BJ (cell line): ENCODE measurements around the gene STARD6. TPM values are rescaled to one million over a fixed set of nuclear protein-coding genes. Genes with fewer than 3 reads are reported as not detected.
"Not testable (repeated sequence)": the region's sequence is repeated elsewhere in the genome, so short reads cannot be mapped to it uniquely, and the experiment has no call there.

Source experiments
- CTCF ChIA-PET: fragments of 350-600 bp; formaldehyde crosslinking; extraction: SDS; loops from one replicate; lab custom pipeline; 2021; ENCODE audit warnings: antibody characterized with exemption, inconsistent platforms; lab: Yijun Ruan, JAX
- POLR2A ChIA-PET: fragments of 300-600 bp; sonication (Branson Sonifier 250); formaldehyde crosslinking; extraction: SDS; loops from one replicate; lab custom pipeline; 2021; ENCODE audit warnings: antibody characterized with exemption; lab: Charles Lee
- DNase-seq: peaks from one replicate; pipeline ENCODE4 v3.0.0-alpha.2; 2011; ENCODE audit warnings: low read depth
- H3K27me3 ChIP-seq: 2 replicates; pipeline ENCODE4 v1.6.0; 2011; ENCODE audit warnings: low read length; ENCODE audit not compliant: control insufficient read depth, insufficient read depth
- H3K36me3 ChIP-seq: 2 replicates; pipeline ENCODE4 v1.5.1; 2011; ENCODE audit warnings: low read length; ENCODE audit not compliant: control insufficient read depth, insufficient read depth
- H3K4me3 ChIP-seq: 2 replicates; pipeline ENCODE4 v1.5.1; 2011; ENCODE audit warnings: low read depth, mild to moderate bottlenecking, control low read depth, low read length
- CTCF ChIP-seq: IDR thresholded peaks from 2 replicates; pipeline ENCODE4 v1.5.1; 2011; ENCODE audit warnings: low read depth, mild to moderate bottlenecking, control low read depth, inconsistent platforms, low read length, moderate library complexity; ENCODE audit not compliant: insufficient read depth
- polyA plus RNA-seq: library from polyadenylated mRNA; depleted of rRNA; stranded (reverse); fragments of >200 nt; gene quantifications from 2 replicates; pipeline ENCODE4 v1.2.3, GENCODE V29; 2011

The STARD6 gene
- polyA plus RNA-seq, 1 experiment, result not detected

- H3K27me3 ChIP-seq, result no peaks in the 10 kb centered on the region
- ChIA-PET POLR2A (no interaction called here), CTCF (no interaction called here)
- H3K36me3 ChIP-seq, result no peaks in the 10 kb centered on the region
- TF ChIP-seq CTCF, result no peak
- DNase-seq, result peak; percentile 6
- no peak overlapping the region for H3K4me3 ChIP-seq
These were observed 33.7 kb downstream of the STARD6 start for GRCh38 chr18:54323970-54324369.

- no peak for TF ChIP-seq CTCF
- CTCF ChIA-PET, result no interaction called here
These were observed 34.1 kb downstream of the STARD6 start for GRCh38 chr18:54323561-54323960.

GRCh38 chr18:54316071-54316820, 41.4 kb downstream of the STARD6 start:
- no peak for DNase-seq
- CTCF ChIA-PET, result interaction anchor here (1.9 kb wide), 1 partner anchor 18 kb away, joined by 8 read pairs; no protein-coding TSS in a partner anchor
- no peak overlapping the region for H3K4me3 ChIP-seq
- no peaks in the 10 kb centered on the region for H3K27me3 ChIP-seq
- no peaks in the 10 kb centered on the region for H3K36me3 ChIP-seq
- POLR2A ChIA-PET, result no interaction called here
- TF ChIP-seq CTCF, result no peak

More at GRCh38 chr18:54323561-54323960, 34.1 kb downstream of the STARD6 start:
- no peak overlapping the region for H3K4me3 ChIP-seq
- H3K36me3 ChIP-seq, result no peaks in the 10 kb centered on the region
- no peaks in the 10 kb centered on the region for H3K27me3 ChIP-seq
- POLR2A ChIA-PET, result no interaction called here
- DNase-seq, result no peak

- POLR2A ChIA-PET, H3K27me3 ChIP-seq, DNase-seq, H3K4me3 ChIP-seq, H3K36me3 ChIP-seq, CTCF ChIA-PET: not testable (repeated sequence)
These were observed 48.1 kb downstream of the STARD6 start for GRCh38 chr18:54309564-54309963.

GRCh38 chr18:54303408-54303807, 54.2 kb downstream of the STARD6 start:
- no peak for TF ChIP-seq CTCF
- no peak for DNase-seq
- H3K27me3 ChIP-seq, result no peaks in the 10 kb centered on the region
- H3K36me3 ChIP-seq, result no peaks in the 10 kb centered on the region
- no peak overlapping the region for H3K4me3 ChIP-seq
- POLR2A ChIA-PET, result no interaction called here
- CTCF ChIA-PET, result interaction anchor here (1.2 kb wide), 1 partner anchor 27 kb away, joined by 4 read pairs; no protein-coding TSS in a partner anchor

- CTCF ChIA-PET, result interaction anchor here (1.1 to 1.7 kb wide), 2 partner anchors 18 to 27 kb away, joined by 3 to 8 read pairs; no protein-coding TSS in a partner anchor
- POLR2A ChIA-PET, DNase-seq, H3K36me3 ChIP-seq, H3K4me3 ChIP-seq, H3K27me3 ChIP-seq: not testable (repeated sequence)
These were observed 58.7 kb downstream of the STARD6 start for GRCh38 chr18:54298991-54299390.
